ENCODE data around the gene ELOVL2.
A peak's percentile ranks its signal among the peaks of the same experiment; 100 is the strongest.

Gene ELOVL2

GRCh38 chr6:11083491-11083890 is 39.4 kb upstream of the ELOVL2 start:
- Histone ChIP-seq H3K36me3 (ENCODE audit: insufficient read depth, low read length) (no peaks in the 10 kb centered on the region), H3K9me3 (ENCODE audit: insufficient read depth, low read depth, low read length) (no peaks in the 10 kb centered on the region), H3K79me2 (ENCODE audit: insufficient read depth, low read length) (no peaks in the 10 kb centered on the region), H4K20me1 (ENCODE audit: insufficient read depth, low read length, poor library complexity, severe bottlenecking) (no peaks in the 10 kb centered on the region), H3K4me3 (ENCODE audit: low read length, poor library complexity, severe bottlenecking) (no peak overlapping the region), H3K27me3 (ENCODE audit: insufficient read depth, low read length, poor library complexity, severe bottlenecking) (no peaks in the 10 kb centered on the region), H3F3A (ENCODE audit: low read depth) (no peaks in the 10 kb centered on the region), H3K9me2 (replicated peaks; ENCODE audit: low read depth, low read length) (no peaks in the 10 kb centered on the region), H3K4me2 (ENCODE audit: low read depth, low read length, poor library complexity, severe bottlenecking) (no peak overlapping the region), H3K4me1 (ENCODE audit: insufficient read depth, low read length, poor library complexity, severe bottlenecking) (no peaks in the 10 kb centered on the region), H2AFZ (ENCODE audit: low read length) (no peak overlapping the region), H3K9ac (ENCODE audit: low read depth, low read length, poor library complexity, severe bottlenecking) (no peak overlapping the region)
- TF ChIP-seq EZH2phosphoT487 (IDR thresholded peaks at IDR 0.05; ENCODE audit: borderline replicate concordance) (no peak), CTCF (conservative IDR thresholded peaks at IDR 0.05; ENCODE audit: low read length) (no peak)

DNA sequence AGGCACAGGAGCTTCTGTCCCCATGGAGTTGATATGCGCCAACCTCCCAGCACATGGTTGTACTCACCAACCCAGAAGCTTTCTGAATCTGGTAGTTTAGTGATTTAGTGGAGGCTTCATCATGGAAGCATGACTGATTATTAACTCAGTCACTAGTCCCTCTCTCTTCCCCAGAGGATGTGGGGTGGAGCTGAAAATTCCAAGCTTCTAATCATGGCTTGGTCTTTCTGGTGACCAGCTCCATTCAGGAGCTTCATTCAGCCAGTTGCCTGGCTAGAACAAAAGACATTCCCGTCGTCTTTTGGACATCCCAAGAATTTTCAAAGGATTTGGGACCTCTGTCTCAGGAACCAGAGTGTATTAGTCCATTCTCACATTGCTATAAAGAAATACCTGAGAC is 36.2 kb upstream of the ELOVL2 start:
- no peaks in the 10 kb centered on the region for H4K20me1 ChIP-seq (ENCODE audit: insufficient read depth, low read length, poor library complexity, severe bottlenecking)
- no peaks in the 10 kb centered on the region for H3K9me2 ChIP-seq (replicated peaks; ENCODE audit: low read depth, low read length)
- H3K4me3 ChIP-seq (ENCODE audit: low read length, poor library complexity, severe bottlenecking) = no peak overlapping the region
- H3K79me2 ChIP-seq (ENCODE audit: insufficient read depth, low read length) = no peaks in the 10 kb centered on the region
- H3F3A ChIP-seq (ENCODE audit: low read depth) = no peaks in the 10 kb centered on the region
- H3K27me3 ChIP-seq (ENCODE audit: insufficient read depth, low read length, poor library complexity, severe bottlenecking) = no peaks in the 10 kb centered on the region
- H3K4me2 ChIP-seq (ENCODE audit: low read depth, low read length, poor library complexity, severe bottlenecking) = no peak overlapping the region
- TF ChIP-seq EZH2phosphoT487 (IDR thresholded peaks at IDR 0.05; ENCODE audit: borderline replicate concordance) (no peak), CTCF (conservative IDR thresholded peaks at IDR 0.05; ENCODE audit: low read length) (no peak)
- no peak overlapping the region for H2AFZ ChIP-seq (ENCODE audit: low read length)
- no peaks in the 10 kb centered on the region for H3K36me3 ChIP-seq (ENCODE audit: insufficient read depth, low read length)
- H3K9me3 ChIP-seq (ENCODE audit: insufficient read depth, low read depth, low read length) = no peaks in the 10 kb centered on the region
- H3K4me1 ChIP-seq (ENCODE audit: insufficient read depth, low read length, poor library complexity, severe bottlenecking) = no peaks in the 10 kb centered on the region
- H3K9ac ChIP-seq (ENCODE audit: low read depth, low read length, poor library complexity, severe bottlenecking) = no peak overlapping the region

DNA sequence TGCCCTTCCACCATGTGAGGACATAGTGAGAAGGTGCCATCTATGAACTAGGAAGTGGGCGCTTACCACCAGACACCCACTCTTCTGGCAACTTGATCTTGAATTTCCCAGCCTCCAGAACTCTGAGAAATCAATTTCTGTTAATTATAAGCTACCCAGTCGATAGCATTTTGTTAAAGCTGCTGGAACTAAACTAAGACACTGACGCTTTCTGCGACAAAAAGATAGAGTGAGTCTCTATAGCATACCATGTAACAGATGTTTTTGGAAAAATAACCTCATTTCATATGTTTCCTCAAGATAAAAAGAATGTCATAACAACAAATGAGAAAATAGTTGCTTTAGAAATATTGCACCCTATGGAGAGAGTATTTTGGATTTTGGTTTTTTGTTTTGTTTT is 34.2 kb upstream of the ELOVL2 start:
- no peaks in the 10 kb centered on the region for H3K4me1 ChIP-seq (ENCODE audit: insufficient read depth, low read length, poor library complexity, severe bottlenecking)
- H3K9me3 ChIP-seq (ENCODE audit: insufficient read depth, low read depth, low read length) = no peaks in the 10 kb centered on the region
- no peaks in the 10 kb centered on the region for H3K79me2 ChIP-seq (ENCODE audit: insufficient read depth, low read length)
- H3K4me2 ChIP-seq (ENCODE audit: low read depth, low read length, poor library complexity, severe bottlenecking) = no peak overlapping the region
- no peaks in the 10 kb centered on the region for H3K36me3 ChIP-seq (ENCODE audit: insufficient read depth, low read length)
- H2AFZ ChIP-seq (ENCODE audit: low read length) = 0 out of 2 replicates have a peak overlapping the region, but pooled peaks have one; percentile 28
- H3K27me3 ChIP-seq (ENCODE audit: insufficient read depth, low read length, poor library complexity, severe bottlenecking) = no peaks in the 10 kb centered on the region
- no peak overlapping the region for H3K4me3 ChIP-seq (ENCODE audit: low read length, poor library complexity, severe bottlenecking)
- no peaks in the 10 kb centered on the region for H4K20me1 ChIP-seq (ENCODE audit: insufficient read depth, low read length, poor library complexity, severe bottlenecking)
- no peak overlapping the region for H3K9ac ChIP-seq (ENCODE audit: low read depth, low read length, poor library complexity, severe bottlenecking)
- no peaks in the 10 kb centered on the region for H3K9me2 ChIP-seq (replicated peaks; ENCODE audit: low read depth, low read length)
- H3F3A ChIP-seq (ENCODE audit: low read depth) = no peaks in the 10 kb centered on the region
- TF ChIP-seq EZH2phosphoT487 (IDR thresholded peaks at IDR 0.05; ENCODE audit: borderline replicate concordance) = no peak
- TF ChIP-seq CTCF (conservative IDR thresholded peaks at IDR 0.05; ENCODE audit: low read length) = no peak
